ENCODE data around the gene SART3. TPM values are rescaled to one million over a fixed set of nuclear protein-coding genes. Genes with fewer than 3 reads are reported as not detected.

Gene SART3
- total and polyA plus RNA-seq, 2 donors from 2014 or later, result 14.9 to 59.1 TPM

DNA sequence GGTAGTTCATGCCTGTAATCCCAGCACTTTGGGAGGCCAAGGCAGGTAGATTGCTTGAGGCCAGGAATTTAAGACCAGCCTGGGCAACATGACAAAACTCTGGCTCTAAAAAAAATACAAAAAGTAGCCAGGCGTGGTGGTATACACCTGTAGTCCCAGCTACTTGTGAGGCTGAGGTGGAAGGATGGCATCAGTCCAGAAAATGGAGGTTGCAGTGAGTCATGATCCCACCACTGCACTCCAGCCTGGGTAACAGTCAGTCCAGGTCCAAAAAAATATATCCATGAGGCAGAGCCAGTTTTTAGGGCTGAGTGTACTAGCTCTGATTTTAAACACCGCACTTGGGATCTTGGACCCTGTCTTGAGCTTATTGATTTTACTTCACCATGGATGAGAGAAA is 76.5 kb downstream of the SART3 start:
- Histone ChIP-seq H3K36me3 (ENCODE audit: control insufficient read depth in 2 of 3, insufficient read depth in 3 of 3, low read length in 3 of 3) (no peaks in the 10 kb centered on the region), H3K4me3 (ENCODE audit: low read length in 3 of 3) (no peak overlapping the region), H3K4me1 (ENCODE audit: control insufficient read depth in 2 of 3, insufficient read depth in 2 of 3, low read depth in 1 of 3, low read length in 3 of 3) (no peaks in the 10 kb centered on the region), H3K9ac (ENCODE audit: low read length in 3 of 3) (no peak overlapping the region), H3K27ac (ENCODE audit: low read depth in 2 of 2, low read length in 2 of 2) (no peak overlapping the region), H3K9me3 (ENCODE audit: control insufficient read depth in 2 of 3, insufficient read depth in 1 of 3, low read length in 3 of 3) (peaks cover 0 to 2% (median 0%) of the 10 kb centered on the region in 3 donors), H3K27me3 (ENCODE audit: control insufficient read depth, insufficient read depth, low read length) (no peaks in the 10 kb centered on the region)
- intact Hi-C loops (cut with DNase I), result no loop called here
- FAIRE-seq (no peak), DNase-seq (no peak)
- TF ChIP-seq, protein P1, sequence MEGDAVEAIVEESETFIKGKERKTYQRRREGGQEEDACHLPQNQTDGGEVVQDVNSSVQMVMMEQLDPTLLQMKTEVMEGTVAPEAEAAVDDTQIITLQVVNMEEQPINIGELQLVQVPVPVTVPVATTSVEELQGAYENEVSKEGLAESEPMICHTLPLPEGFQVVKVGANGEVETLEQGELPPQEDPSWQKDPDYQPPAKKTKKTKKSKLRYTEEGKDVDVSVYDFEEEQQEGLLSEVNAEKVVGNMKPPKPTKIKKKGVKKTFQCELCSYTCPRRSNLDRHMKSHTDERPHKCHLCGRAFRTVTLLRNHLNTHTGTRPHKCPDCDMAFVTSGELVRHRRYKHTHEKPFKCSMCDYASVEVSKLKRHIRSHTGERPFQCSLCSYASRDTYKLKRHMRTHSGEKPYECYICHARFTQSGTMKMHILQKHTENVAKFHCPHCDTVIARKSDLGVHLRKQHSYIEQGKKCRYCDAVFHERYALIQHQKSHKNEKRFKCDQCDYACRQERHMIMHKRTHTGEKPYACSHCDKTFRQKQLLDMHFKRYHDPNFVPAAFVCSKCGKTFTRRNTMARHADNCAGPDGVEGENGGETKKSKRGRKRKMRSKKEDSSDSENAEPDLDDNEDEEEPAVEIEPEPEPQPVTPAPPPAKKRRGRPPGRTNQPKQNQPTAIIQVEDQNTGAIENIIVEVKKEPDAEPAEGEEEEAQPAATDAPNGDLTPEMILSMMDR (IDR thresholded peaks at IDR 0.05; ENCODE audit: borderline replicate concordance, extremely low read depth, insufficient read depth), result no peak

- H3K4me3 ChIP-seq (ENCODE audit: low read length in 3 of 3), result no peak overlapping the region
- H3K9ac ChIP-seq (ENCODE audit: low read length in 3 of 3), result no peak overlapping the region
- no peak for DNase-seq
- TF ChIP-seq, protein P1 (IDR thresholded peaks at IDR 0.05; ENCODE audit: borderline replicate concordance, extremely low read depth, insufficient read depth), result no peak
- no peak for FAIRE-seq
- H3K36me3 ChIP-seq (ENCODE audit: control insufficient read depth in 2 of 3, insufficient read depth in 3 of 3, low read length in 3 of 3), result no peaks in the 10 kb centered on the region
- intact Hi-C loops (cut with DNase I), result no loop called here
- no peaks in the 10 kb centered on the region for H3K27me3 ChIP-seq (ENCODE audit: control insufficient read depth, insufficient read depth, low read length)
- no peaks in the 10 kb centered on the region for H3K4me1 ChIP-seq (ENCODE audit: control insufficient read depth in 2 of 3, insufficient read depth in 2 of 3, low read depth in 1 of 3, low read length in 3 of 3)
- peaks cover 0 to 2% (median 0%) of the 10 kb centered on the region in 3 donors for H3K9me3 ChIP-seq (ENCODE audit: control insufficient read depth in 2 of 3, insufficient read depth in 1 of 3, low read length in 3 of 3)
- no peak overlapping the region for H3K27ac ChIP-seq (ENCODE audit: low read depth in 2 of 2, low read length in 2 of 2)
These were observed 77.5 kb downstream of the SART3 start for GRCh38 chr12:108483213-108484059.

- Histone ChIP-seq H3K4me3 (ENCODE audit: low read length in 3 of 3) (no peak overlapping the region), H3K9ac (ENCODE audit: low read length in 3 of 3) (no peak overlapping the region), H3K27me3 (ENCODE audit: control insufficient read depth, insufficient read depth, low read length) (no peaks in the 10 kb centered on the region), H3K9me3 (ENCODE audit: control insufficient read depth in 2 of 3, insufficient read depth in 1 of 3, low read length in 3 of 3) (peaks cover 0 to 2% (median 0%) of the 10 kb centered on the region in 3 donors), H3K36me3 (ENCODE audit: control insufficient read depth in 2 of 3, insufficient read depth in 3 of 3, low read length in 3 of 3) (no peaks in the 10 kb centered on the region), H3K4me1 (ENCODE audit: control insufficient read depth in 2 of 3, insufficient read depth in 2 of 3, low read depth in 1 of 3, low read length in 3 of 3) (no peaks in the 10 kb centered on the region), H3K27ac (ENCODE audit: low read depth in 2 of 2, low read length in 2 of 2) (no peak overlapping the region)
- intact Hi-C loops (cut with DNase I), result no loop called here
- no peak for FAIRE-seq
- no peak for DNase-seq
- TF ChIP-seq, protein P1 (IDR thresholded peaks at IDR 0.05; ENCODE audit: borderline replicate concordance, extremely low read depth, insufficient read depth), result no peak
These were observed 78.2 kb downstream of the SART3 start for GRCh38 chr12:108482717-108483212.

Measured in kidney (tissue), 14 donors.